Neuronal stem cell (in vitro differentiated cells): ENCODE measurements around the gene SRSF12.

Experiments used
- DNase-seq: peaks from one replicate; pipeline ENCODE4 v3.0.0-alpha.2; 2013; ENCODE audit warnings: low spot score
- H2AFZ ChIP-seq: one replicate; pipeline ENCODE4 v1.6.1; 2013; ENCODE audit warnings: mild to moderate bottlenecking, low read length, inconsistent platforms
- H2AK5ac ChIP-seq: 2 replicates; pipeline ENCODE4 v1.6.1; 2013; ENCODE audit warnings: low read depth, mild to moderate bottlenecking, inconsistent platforms, low read length, moderate library complexity, mixed read lengths
- H2BK120ac ChIP-seq: 2 replicates; pipeline ENCODE4 v1.6.1; 2013; ENCODE audit warnings: low read depth, mild to moderate bottlenecking, inconsistent platforms, low read length, moderate library complexity, mixed read lengths
- H2BK12ac ChIP-seq: one replicate; pipeline ENCODE4 v1.6.1; 2013; ENCODE audit warnings: low read length, inconsistent platforms
- H2BK15ac ChIP-seq: 2 replicates; pipeline ENCODE4 v1.6.1; 2013; ENCODE audit warnings: mild to moderate bottlenecking, low read length, inconsistent platforms, mixed read lengths
- H2BK5ac ChIP-seq: one replicate; pipeline ENCODE4 v1.6.1; 2013; ENCODE audit warnings: inconsistent platforms, mild to moderate bottlenecking, low read length, moderate library complexity
- H3K14ac ChIP-seq: one replicate; pipeline ENCODE4 v1.6.1; 2013; ENCODE audit warnings: low read length, inconsistent platforms
- H3K18ac ChIP-seq: 2 replicates; pipeline ENCODE4 v1.6.1; 2013; ENCODE audit warnings: low read length, inconsistent platforms
- H3K23ac ChIP-seq: 2 replicates; pipeline ENCODE4 v1.6.1; 2013; ENCODE audit warnings: low read depth, mild to moderate bottlenecking, mixed read lengths, low read length, inconsistent platforms; ENCODE audit not compliant: poor library complexity
- H3K27ac ChIP-seq: replicated peaks from 3 replicates; pipeline ENCODE4 v1.5.1; 2013; ENCODE audit warnings: low read length, inconsistent platforms
- H3K27me3 ChIP-seq, 3 experiments: 2 replicates each; pipeline ENCODE4 v1.6.1; 2013; ENCODE audit warnings: low read length in 3 of 3, mild to moderate bottlenecking in 2 of 3, inconsistent platforms in 1 of 3, low read depth in 1 of 3, mixed read lengths in 1 of 3, moderate library complexity in 1 of 3; ENCODE audit not compliant: control insufficient read depth in 3 of 3, insufficient read depth in 3 of 3
- H3K36me3 ChIP-seq, 2 donors: replicated peaks in 1 of 2; 2 replicates each; pipeline ENCODE4 v1.6.1; 2013; ENCODE audit warnings: low read length in 2 of 2; ENCODE audit not compliant: control insufficient read depth in 2 of 2, insufficient read depth in 2 of 2
- H3K4ac ChIP-seq: 2 replicates; pipeline ENCODE4 v1.6.1; 2013; ENCODE audit warnings: inconsistent platforms, mild to moderate bottlenecking, low read length, moderate library complexity
- H3K4me1 ChIP-seq, 2 donors: 1 replicate in 1 of 2; 2 replicates in 1 of 2; pipeline ENCODE4 v1.6.1; 2013; ENCODE audit warnings: low read length in 2 of 2, low read depth in 1 of 2; ENCODE audit not compliant: control insufficient read depth in 2 of 2, insufficient read depth in 1 of 2
- H3K4me2 ChIP-seq: one replicate; pipeline ENCODE4 v1.6.1; 2013; ENCODE audit warnings: mild to moderate bottlenecking, low read length, inconsistent platforms; ENCODE audit not compliant: insufficient read depth, poor library complexity, severe bottlenecking
- H3K4me3 ChIP-seq, 2 donors: 2 replicates each; pipeline ENCODE4 v1.5.1; 2013; ENCODE audit warnings: low read length in 2 of 2, mild to moderate bottlenecking in 2 of 2, inconsistent platforms in 1 of 2, moderate library complexity in 1 of 2
- H3K79me1 ChIP-seq: one replicate; pipeline ENCODE4 v1.6.1; 2013; ENCODE audit warnings: low read depth, mild to moderate bottlenecking, inconsistent platforms, low read length, moderate library complexity
- H3K9ac ChIP-seq: one replicate; pipeline ENCODE4 v1.6.1; 2013; ENCODE audit warnings: mild to moderate bottlenecking, low read depth, low read length, inconsistent platforms; ENCODE audit not compliant: poor library complexity
- H3K9me3 ChIP-seq, 2 donors: replicated peaks in 1 of 2; 2 replicates each; pipeline versions ENCODE3 to v1.6.1; 2013; ENCODE audit warnings: low read length in 2 of 2, mild to moderate bottlenecking in 2 of 2, inconsistent platforms in 1 of 2, low read depth in 1 of 2, mixed read lengths in 1 of 2, moderate library complexity in 1 of 2; ENCODE audit not compliant: control insufficient read depth in 2 of 2, insufficient read depth in 1 of 2
- H4K8ac ChIP-seq: one replicate; pipeline ENCODE4 v1.6.1; 2013; ENCODE audit warnings: low read depth, mild to moderate bottlenecking, inconsistent platforms, low read length, moderate library complexity
- H4K91ac ChIP-seq: one replicate; pipeline ENCODE4 v1.6.1; 2013; ENCODE audit warnings: low read length, low read depth, mild to moderate bottlenecking, inconsistent platforms; ENCODE audit not compliant: poor library complexity
- WGBS, 2 donors: extraction: QIAGEN DNeasy Blood & Tissue Kit; methylation state at CpG; one replicate each; pipeline ENCODE4 v1.1.7; 2013; ENCODE audit warnings: missing lambda C conversion rate in 2 of 2, mixed read lengths in 1 of 2; ENCODE audit not compliant: insufficient read length in 2 of 2, insufficient replicate concordance in 1 of 2; ENCODE audit errors: extremely low coverage in 2 of 2; 5-methylcytosine and 5-hydroxymethylcytosine counted together

Gene SRSF12

GRCh38 chr6:89054208-89054607 lies 63.7 kb downstream of the SRSF12 start:
- H3K23ac ChIP-seq, result no peak overlapping the region
- no peak overlapping the region for H2BK120ac ChIP-seq

GRCh38 chr6:89051676-89052075 lies 66.2 kb downstream of the SRSF12 start:
- H3K4me3 ChIP-seq, result no peak overlapping the region
- H3K36me3 ChIP-seq, result no peaks in the 10 kb centered on the region
- H2AK5ac ChIP-seq, result no peak overlapping the region
- H3K9me3 ChIP-seq, result no peaks in the 10 kb centered on the region
- H3K27ac ChIP-seq, result no peak overlapping the region
- H4K8ac ChIP-seq, result no peak overlapping the region
- peaks cover 0 to 18% (median 0%) of the 10 kb centered on the region in 3 experiments for H3K27me3 ChIP-seq
- H2BK15ac ChIP-seq, result no peak overlapping the region
- no peak overlapping the region for H2AFZ ChIP-seq
- no peak overlapping the region for H3K9ac ChIP-seq
- peak overlapping the region; percentile 31 for H2BK120ac ChIP-seq
- no peak for DNase-seq
- H3K4me2 ChIP-seq, result no peak overlapping the region
- H4K91ac ChIP-seq, result no peak overlapping the region
- no peaks in the 10 kb centered on the region for H3K79me1 ChIP-seq
- H2BK5ac ChIP-seq, result no peak overlapping the region
- no CpG with 5 or more reads among the region's 3 CpGs for WGBS, 2 donors
- H3K14ac ChIP-seq, result no peak overlapping the region
- H3K4ac ChIP-seq, result no peak overlapping the region
- H3K23ac ChIP-seq, result no peak overlapping the region
- H2BK12ac ChIP-seq, result no peak overlapping the region
- no peaks in the 10 kb centered on the region for H3K4me1 ChIP-seq
- H3K18ac ChIP-seq, result no peak overlapping the region

More at GRCh38 chr6:89054208-89054607, 63.7 kb downstream of the SRSF12 start:
- Histone ChIP-seq H2BK5ac (no peak overlapping the region), H3K18ac (no peak overlapping the region), H2AFZ (no peak overlapping the region), H2BK15ac (no peak overlapping the region), H3K4ac (no peak overlapping the region), H3K4me2 (no peak overlapping the region), H3K27ac (no peak overlapping the region), H3K14ac (no peak overlapping the region), H3K4me3 (no peak overlapping the region), H3K27me3 (peaks cover 0 to 18% (median 0%) of the 10 kb centered on the region in 3 experiments), H3K9me3 (no peaks in the 10 kb centered on the region), H3K36me3 (no peaks in the 10 kb centered on the region), H3K9ac (no peak overlapping the region), H3K4me1 (no peaks in the 10 kb centered on the region), H4K91ac (no peak overlapping the region), H3K79me1 (no peaks in the 10 kb centered on the region), H2AK5ac (no peak overlapping the region), H4K8ac (no peak overlapping the region), H2BK12ac (no peak overlapping the region)
- no peak for DNase-seq
- WGBS, 2 donors, result no CpG with 5 or more reads among the region's 4 CpGs

DNA sequence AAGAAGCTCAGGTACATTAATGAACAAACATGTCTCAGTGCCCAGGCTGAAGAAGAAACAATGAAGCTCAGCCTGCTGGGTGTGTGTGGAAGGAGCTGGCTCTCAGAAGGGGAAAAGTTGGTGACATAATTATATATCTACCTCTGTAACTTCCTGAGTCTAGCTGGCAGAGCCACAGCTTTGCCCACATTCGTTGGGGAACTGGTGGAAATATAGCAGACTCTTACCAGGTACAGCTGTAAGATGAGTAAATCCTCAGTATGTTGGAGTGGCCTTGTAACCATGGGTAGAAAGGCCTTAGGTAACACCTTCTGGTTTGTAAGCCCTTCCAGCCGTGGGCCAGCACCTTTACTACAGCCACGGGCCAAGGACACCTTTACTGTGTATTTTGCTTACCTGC lies 67.2 kb downstream of the SRSF12 start:
- H2BK12ac ChIP-seq, result no peak overlapping the region
- H3K4ac ChIP-seq, result no peak overlapping the region
- H3K9me3 ChIP-seq, result no peaks in the 10 kb centered on the region
- no peak overlapping the region for H3K14ac ChIP-seq
- no CpG with 5 or more reads among the region's 3 CpGs for WGBS, 2 donors
- H4K8ac ChIP-seq, result no peak overlapping the region
- no peak overlapping the region for H2BK120ac ChIP-seq
- H3K4me1 ChIP-seq, result no peaks in the 10 kb centered on the region
- H3K27ac ChIP-seq, result no peak overlapping the region
- H4K91ac ChIP-seq, result no peak overlapping the region
- H3K36me3 ChIP-seq, result no peaks in the 10 kb centered on the region
- H2AFZ ChIP-seq, result no peak overlapping the region
- H3K27me3 ChIP-seq, result peaks cover 0 to 18% (median 0%) of the 10 kb centered on the region in 3 experiments
- H3K4me3 ChIP-seq, result no peak overlapping the region
- no peak overlapping the region for H2AK5ac ChIP-seq
- DNase-seq, result no peak
- H2BK15ac ChIP-seq, result no peak overlapping the region
- no peak overlapping the region for H3K18ac ChIP-seq
- no peak overlapping the region for H3K9ac ChIP-seq
- H3K23ac ChIP-seq, result no peak overlapping the region
- H2BK5ac ChIP-seq, result no peak overlapping the region
- H3K79me1 ChIP-seq, result no peaks in the 10 kb centered on the region
- H3K4me2 ChIP-seq, result no peak overlapping the region

- Histone ChIP-seq H2AK5ac (no peak overlapping the region), H2BK120ac (no peak overlapping the region), H2BK15ac (no peak overlapping the region), H3K4me1 (no peaks in the 10 kb centered on the region), H3K4me3 (no peak overlapping the region), H3K27ac (no peak overlapping the region), H3K9ac (no peak overlapping the region), H2AFZ (no peak overlapping the region), H3K4ac (no peak overlapping the region), H2BK5ac (no peak overlapping the region), H4K91ac (no peak overlapping the region), H3K79me1 (no peaks in the 10 kb centered on the region), H3K9me3 (no peaks in the 10 kb centered on the region), H3K18ac (no peak overlapping the region), H2BK12ac (no peak overlapping the region), H4K8ac (no peak overlapping the region), H3K23ac (no peak overlapping the region), H3K4me2 (no peak overlapping the region), H3K14ac (no peak overlapping the region), H3K27me3 (peaks cover 0 to 18% (median 0%) of the 10 kb centered on the region in 3 experiments), H3K36me3 (no peaks in the 10 kb centered on the region)
- no CpG with 5 or more reads among the region's 3 CpGs for WGBS, 2 donors
- DNase-seq, result no peak
Observed at GRCh38 chr6:89050155-89050554, 67.7 kb downstream of the SRSF12 start.
